Spleen (tissue), 7 donors: ENCODE results near the gene TPK1.

Experiments
- POLR2A ChIP-seq, 3 donors: fragments of 450-650 bp; IDR thresholded peaks; one replicate each; pipeline ENCODE4 v1.5.1; 2017; ENCODE audit warnings: antibody characterized with exemption in 3 of 3, mild to moderate bottlenecking in 1 of 3
- TF ChIP-seq, protein P1 (sequence below), 11 experiments: fragments of 200-600 bp in 7 of 11; fragments of 450-650 bp in 4 of 11; sonication (generic) in 4 of 11; IDR thresholded peaks in 8 of 11; conservative IDR thresholded peaks in 3 of 11; 1 replicate in 7 of 11; 2 replicates in 4 of 11; pipeline versions ENCODE4 v1.4.0 to v1.8.0; 2016 to 2021; ENCODE audit warnings: antibody characterized with exemption in 11 of 11, inconsistent platforms in 4 of 11, mild to moderate bottlenecking in 1 of 11
- donor health status: DM: no; HTN: no; CAD: no; lungs with moderate emphysema.
- donor health status: DM: no; HTN: no; CAD: no.
- donor health status: DM: no; HTN: no; CAD: no.

DNA sequence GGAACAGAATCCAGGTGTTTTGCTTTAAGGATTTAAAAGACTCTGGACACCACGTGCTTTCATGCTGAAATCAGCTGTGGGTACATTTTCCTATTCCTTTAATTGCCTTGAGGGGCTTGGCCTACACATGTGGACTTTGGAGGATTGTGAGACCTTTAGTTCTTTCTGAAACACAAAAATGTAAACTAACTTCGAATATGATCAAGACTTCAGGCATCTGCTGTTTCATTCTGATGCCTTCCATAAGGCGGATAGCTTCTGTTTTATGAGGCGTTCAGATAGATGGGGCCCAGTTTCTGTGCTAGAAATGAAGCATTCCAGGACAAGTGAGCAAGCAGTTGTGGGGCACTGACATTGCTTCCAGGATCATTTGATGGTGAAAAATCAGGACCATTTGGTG is 430.9 kb downstream of the TPK1 start:
- TF ChIP-seq, protein P1, sequence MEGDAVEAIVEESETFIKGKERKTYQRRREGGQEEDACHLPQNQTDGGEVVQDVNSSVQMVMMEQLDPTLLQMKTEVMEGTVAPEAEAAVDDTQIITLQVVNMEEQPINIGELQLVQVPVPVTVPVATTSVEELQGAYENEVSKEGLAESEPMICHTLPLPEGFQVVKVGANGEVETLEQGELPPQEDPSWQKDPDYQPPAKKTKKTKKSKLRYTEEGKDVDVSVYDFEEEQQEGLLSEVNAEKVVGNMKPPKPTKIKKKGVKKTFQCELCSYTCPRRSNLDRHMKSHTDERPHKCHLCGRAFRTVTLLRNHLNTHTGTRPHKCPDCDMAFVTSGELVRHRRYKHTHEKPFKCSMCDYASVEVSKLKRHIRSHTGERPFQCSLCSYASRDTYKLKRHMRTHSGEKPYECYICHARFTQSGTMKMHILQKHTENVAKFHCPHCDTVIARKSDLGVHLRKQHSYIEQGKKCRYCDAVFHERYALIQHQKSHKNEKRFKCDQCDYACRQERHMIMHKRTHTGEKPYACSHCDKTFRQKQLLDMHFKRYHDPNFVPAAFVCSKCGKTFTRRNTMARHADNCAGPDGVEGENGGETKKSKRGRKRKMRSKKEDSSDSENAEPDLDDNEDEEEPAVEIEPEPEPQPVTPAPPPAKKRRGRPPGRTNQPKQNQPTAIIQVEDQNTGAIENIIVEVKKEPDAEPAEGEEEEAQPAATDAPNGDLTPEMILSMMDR (IDR thresholded peaks at IDR 0.05 in 8 of 11, conservative IDR thresholded peaks at IDR 0.05 in 3 of 11), result no peak
- TF ChIP-seq POLR2A (IDR thresholded peaks at IDR 0.05), result no peak
